ENCODE measurements around the gene TUBB6. TPM values are rescaled to one million over a fixed set of nuclear protein-coding genes. Genes with fewer than 3 reads are reported as not detected.
A peak's percentile ranks its signal among the peaks of the same experiment; 100 is the strongest.

The TUBB6 gene
- total and polyA plus RNA-seq, 2 of the 13 experiments (the other 11 are each of a cell fraction or from before 2014, with no cell fraction given) = 9.9 to 28.6 TPM

DNA sequence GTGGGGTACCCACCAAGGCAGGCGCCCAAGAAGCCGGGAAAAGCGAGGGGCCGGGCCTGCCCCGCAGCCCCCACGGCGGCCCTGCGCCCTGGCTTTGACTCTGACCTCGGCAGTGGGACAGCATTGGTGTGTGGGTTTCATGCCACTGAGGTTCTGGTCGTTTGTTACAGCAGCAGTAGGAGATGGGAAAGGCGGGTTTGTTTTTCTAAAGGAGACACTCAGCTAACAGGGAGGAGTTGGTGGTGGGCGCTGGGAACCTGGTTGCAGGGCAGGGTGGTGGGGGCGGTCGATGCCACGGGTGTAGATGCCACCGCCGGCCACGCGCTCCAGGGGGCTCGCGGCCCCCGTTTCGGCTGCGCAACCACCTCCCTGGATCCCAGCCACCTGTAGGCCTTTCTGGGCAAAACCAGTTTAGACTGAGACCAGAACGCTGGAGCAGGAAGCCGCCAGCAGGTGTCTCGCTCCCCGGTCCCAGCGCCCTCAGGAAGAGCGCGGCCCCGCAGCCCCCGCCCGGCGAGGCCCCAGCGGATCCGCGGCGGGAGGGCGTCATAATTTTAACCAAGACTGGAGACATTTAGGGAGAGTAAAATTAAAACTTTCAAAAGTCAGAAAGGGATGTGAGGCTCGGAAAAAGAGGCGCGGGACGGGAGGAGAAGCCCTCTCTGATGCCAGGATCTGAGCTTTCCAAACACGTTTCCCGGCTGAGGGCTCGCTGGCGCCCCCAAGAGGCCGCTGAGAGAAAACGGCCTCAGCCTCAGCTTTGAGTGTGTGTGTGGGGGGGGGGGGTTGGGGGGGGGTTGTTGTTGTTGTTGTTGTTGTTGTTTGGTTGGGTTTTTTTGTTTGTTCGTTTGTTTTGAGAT lies 36.4 kb upstream of the TUBB6 start (continued):
- TF ChIP-seq, protein P1, sequence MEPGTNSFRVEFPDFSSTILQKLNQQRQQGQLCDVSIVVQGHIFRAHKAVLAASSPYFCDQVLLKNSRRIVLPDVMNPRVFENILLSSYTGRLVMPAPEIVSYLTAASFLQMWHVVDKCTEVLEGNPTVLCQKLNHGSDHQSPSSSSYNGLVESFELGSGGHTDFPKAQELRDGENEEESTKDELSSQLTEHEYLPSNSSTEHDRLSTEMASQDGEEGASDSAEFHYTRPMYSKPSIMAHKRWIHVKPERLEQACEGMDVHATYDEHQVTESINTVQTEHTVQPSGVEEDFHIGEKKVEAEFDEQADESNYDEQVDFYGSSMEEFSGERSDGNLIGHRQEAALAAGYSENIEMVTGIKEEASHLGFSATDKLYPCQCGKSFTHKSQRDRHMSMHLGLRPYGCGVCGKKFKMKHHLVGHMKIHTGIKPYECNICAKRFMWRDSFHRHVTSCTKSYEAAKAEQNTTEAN (CRISPR knock-in tag; conservative IDR thresholded peaks at IDR 0.05) = no peak
- TF ChIP-seq RFX3 (CRISPR knock-in tag; IDR thresholded peaks at IDR 0.05) (no peak), RNF2 (conservative IDR thresholded peaks at IDR 0.05; ENCODE audit: low read depth) (no peak), ZNF773 (CRISPR knock-in tag; IDR thresholded peaks at IDR 0.05; ENCODE audit: borderline replicate concordance) (no peak), NR2F6 (IDR thresholded peaks at IDR 0.05) (no peak), NR2F6 (CRISPR knock-in tag; IDR thresholded peaks at IDR 0.05) (no peak), NFE2L1 (CRISPR knock-in tag; IDR thresholded peaks at IDR 0.05; ENCODE audit: borderline replicate concordance) (no peak), MTF2 (CRISPR knock-in tag; IDR thresholded peaks at IDR 0.05; ENCODE audit: borderline replicate concordance) (no peak), ZNF782 (CRISPR knock-in tag; IDR thresholded peaks at IDR 0.05; ENCODE audit: borderline replicate concordance) (no peak), ZNF431 (CRISPR knock-in tag; IDR thresholded peaks at IDR 0.05; ENCODE audit: borderline replicate concordance, low read depth) (no peak), ZBTB7A (CRISPR knock-in tag; IDR thresholded peaks at IDR 0.05) (no peak), ZNF34 (CRISPR knock-in tag; IDR thresholded peaks at IDR 0.05; ENCODE audit: borderline replicate concordance) (no peak), TBX2 (CRISPR knock-in tag; IDR thresholded peaks at IDR 0.05; ENCODE audit: borderline replicate concordance) (no peak), CBFB (CRISPR knock-in tag; IDR thresholded peaks at IDR 0.05) (no peak), ZNF441 (CRISPR knock-in tag; IDR thresholded peaks at IDR 0.05; ENCODE audit: borderline replicate concordance) (no peak), JUN (CRISPR knock-in tag; IDR thresholded peaks at IDR 0.05) (no peak), ZNF430 (CRISPR knock-in tag; IDR thresholded peaks at IDR 0.05) (peak; percentile 66; the same call in 1 of the 2 replicates), MAZ (IDR thresholded peaks at IDR 0.05; ENCODE audit: borderline replicate concordance, low read depth, low read length) (peak; percentile 70), MAZ (CRISPR knock-in tag; IDR thresholded peaks at IDR 0.05; ENCODE audit: low read depth) (0 out of 2 replicates have a peak, but pooled peaks have one; percentile 56), ZBTB34 (CRISPR knock-in tag; IDR thresholded peaks at IDR 0.05) (no peak), ELF3 (CRISPR knock-in tag; IDR thresholded peaks at IDR 0.05) (peak; percentile 48)
- TF ChIP-seq, protein P2, sequence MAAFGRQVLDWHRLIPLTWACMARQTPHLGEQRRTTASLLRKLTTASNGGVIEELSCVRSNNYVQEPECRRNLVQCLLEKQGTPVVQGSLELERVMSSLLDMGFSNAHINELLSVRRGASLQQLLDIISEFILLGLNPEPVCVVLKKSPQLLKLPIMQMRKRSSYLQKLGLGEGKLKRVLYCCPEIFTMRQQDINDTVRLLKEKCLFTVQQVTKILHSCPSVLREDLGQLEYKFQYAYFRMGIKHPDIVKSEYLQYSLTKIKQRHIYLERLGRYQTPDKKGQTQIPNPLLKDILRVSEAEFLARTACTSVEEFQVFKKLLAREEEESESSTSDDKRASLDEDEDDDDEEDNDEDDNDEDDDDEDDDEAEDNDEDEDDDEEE (CRISPR knock-in tag; IDR thresholded peaks at IDR 0.05) = no peak
- TF ChIP-seq, protein P3, sequence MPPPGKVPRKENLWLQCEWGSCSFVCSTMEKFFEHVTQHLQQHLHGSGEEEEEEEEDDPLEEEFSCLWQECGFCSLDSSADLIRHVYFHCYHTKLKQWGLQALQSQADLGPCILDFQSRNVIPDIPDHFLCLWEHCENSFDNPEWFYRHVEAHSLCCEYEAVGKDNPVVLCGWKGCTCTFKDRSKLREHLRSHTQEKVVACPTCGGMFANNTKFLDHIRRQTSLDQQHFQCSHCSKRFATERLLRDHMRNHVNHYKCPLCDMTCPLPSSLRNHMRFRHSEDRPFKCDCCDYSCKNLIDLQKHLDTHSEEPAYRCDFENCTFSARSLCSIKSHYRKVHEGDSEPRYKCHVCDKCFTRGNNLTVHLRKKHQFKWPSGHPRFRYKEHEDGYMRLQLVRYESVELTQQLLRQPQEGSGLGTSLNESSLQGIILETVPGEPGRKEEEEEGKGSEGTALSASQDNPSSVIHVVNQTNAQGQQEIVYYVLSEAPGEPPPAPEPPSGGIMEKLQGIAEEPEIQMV (CRISPR knock-in tag; IDR thresholded peaks at IDR 0.05; ENCODE audit: low read depth) = no peak
- TF ChIP-seq, protein P4, sequence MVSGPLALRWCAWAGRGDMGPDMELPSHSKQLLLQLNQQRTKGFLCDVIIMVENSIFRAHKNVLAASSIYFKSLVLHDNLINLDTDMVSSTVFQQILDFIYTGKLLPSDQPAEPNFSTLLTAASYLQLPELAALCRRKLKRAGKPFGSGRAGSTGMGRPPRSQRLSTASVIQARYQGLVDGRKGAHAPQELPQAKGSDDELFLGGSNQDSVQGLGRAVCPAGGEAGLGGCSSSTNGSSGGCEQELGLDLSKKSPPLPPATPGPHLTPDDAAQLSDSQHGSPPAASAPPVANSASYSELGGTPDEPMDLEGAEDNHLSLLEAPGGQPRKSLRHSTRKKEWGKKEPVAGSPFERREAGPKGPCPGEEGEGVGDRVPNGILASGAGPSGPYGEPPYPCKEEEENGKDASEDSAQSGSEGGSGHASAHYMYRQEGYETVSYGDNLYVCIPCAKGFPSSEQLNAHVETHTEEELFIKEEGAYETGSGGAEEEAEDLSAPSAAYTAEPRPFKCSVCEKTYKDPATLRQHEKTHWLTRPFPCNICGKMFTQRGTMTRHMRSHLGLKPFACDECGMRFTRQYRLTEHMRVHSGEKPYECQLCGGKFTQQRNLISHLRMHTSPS (CRISPR knock-in tag; IDR thresholded peaks at IDR 0.05; ENCODE audit: low read depth) = no peak

Measured in HepG2 (cell line).